Measurements from ENCODE around the gene U2AF2. TPM values are rescaled to one million over a fixed set of nuclear protein-coding genes. Genes with fewer than 3 reads are reported as not detected.
A peak's percentile ranks its signal among the peaks of the same experiment; 100 is the strongest.

The U2AF2 gene
- total RNA-seq (2014; rRNA removed; shearing (Covaris generic)) = 193 and 211 TPM in 2 replicates
- total RNA-seq (2022) = 233 and 264 TPM in 2 replicates
- percentile 84 among the genes with signal in this experiment for Bru-seq, nascent RNA
- percentile 93 among the genes with signal in this experiment for BruChase-seq, experiment 1, labeled RNA remaining after a 6-hour chase
- BruChase-seq, experiment 2, labeled RNA remaining after a 2-hour chase = percentile 90 among the genes with signal in this experiment
- long read RNA-seq, partial matches to known transcripts = 0 of 11 reads
- long read RNA-seq, other reads (novel, unspliced or antisense) = 11 of 11 reads

GRCh38 chr19:55654868-55655647 lies at the start of gene U2AF2:
Gene U2AF2 (plus strand): TSS chr19:55655035. CDS start chr19:55655105, 70 bp downstream.
- BruUV-seq (replicated peaks) = no TSS peak

DNA sequence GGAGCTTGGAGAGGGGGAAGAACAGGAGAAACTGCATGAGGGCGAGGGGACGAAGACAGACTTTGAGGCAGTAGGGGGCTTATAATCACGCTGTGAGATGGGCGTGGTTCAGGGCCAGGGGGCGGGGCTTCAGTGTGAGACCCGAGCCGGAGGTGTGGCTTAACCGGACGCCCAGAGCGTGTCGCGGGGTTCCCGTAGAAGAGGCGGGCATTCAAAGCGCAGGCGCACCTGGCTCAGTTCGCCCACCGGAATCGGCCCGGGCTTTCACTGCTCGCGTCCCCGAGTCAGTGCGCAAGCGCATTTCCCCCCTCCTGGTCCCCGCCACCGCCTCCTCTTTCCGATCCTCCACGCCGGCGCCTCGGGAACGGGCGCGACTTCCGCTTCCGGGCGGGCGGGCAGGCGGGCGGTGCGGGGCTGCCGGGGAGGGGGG lies 49.6 kb upstream of the U2AF2 start:
- CTCF ChIA-PET (ENCODE audit: unreplicated experiment) = no interaction called here

More at GRCh38 chr19:55654868-55655647, at the start of gene U2AF2:
- Histone ChIP-seq H2AFZ (ENCODE audit: low read length) (peak within 1 kb of the TSS; percentile 20; the same call in 1 of the 2 replicates), H3K4me3 (ENCODE audit: low read depth, low read length, poor library complexity, severe bottlenecking) (peak within 1 kb of the TSS; percentile 87), H3K9me3 (ENCODE audit: low read length) (no peaks in the 10 kb centered on the region), H3K9me2 (ENCODE audit: insufficient read depth, low read length) (no peaks in the 10 kb centered on the region), H4K20me1 (ENCODE audit: insufficient read depth, low read length) (peaks cover 38% of the 10 kb centered on the region), H3K27ac (ENCODE audit: low read depth, low read length, poor library complexity, severe bottlenecking) (peak within 1 kb of the TSS; percentile 90), H3K4me2 (ENCODE audit: low read length) (peak within 1 kb of the TSS; percentile 96), H3K36me3 (ENCODE audit: insufficient read depth, low read length) (peaks cover 70% of the 10 kb centered on the region), H3K79me2 (ENCODE audit: insufficient read depth, low read depth, low read length) (peaks cover 50% of the 10 kb centered on the region), H3K4me1 (ENCODE audit: insufficient read depth, low read length, poor library complexity, severe bottlenecking) (peaks cover 30% of the 10 kb centered on the region)
- no peak for TF ChIP-seq EZH2phosphoT487 (IDR thresholded peaks at IDR 0.05; ENCODE audit: borderline replicate concordance, low read depth, low read length)
- TF ChIP-seq, protein P1, sequence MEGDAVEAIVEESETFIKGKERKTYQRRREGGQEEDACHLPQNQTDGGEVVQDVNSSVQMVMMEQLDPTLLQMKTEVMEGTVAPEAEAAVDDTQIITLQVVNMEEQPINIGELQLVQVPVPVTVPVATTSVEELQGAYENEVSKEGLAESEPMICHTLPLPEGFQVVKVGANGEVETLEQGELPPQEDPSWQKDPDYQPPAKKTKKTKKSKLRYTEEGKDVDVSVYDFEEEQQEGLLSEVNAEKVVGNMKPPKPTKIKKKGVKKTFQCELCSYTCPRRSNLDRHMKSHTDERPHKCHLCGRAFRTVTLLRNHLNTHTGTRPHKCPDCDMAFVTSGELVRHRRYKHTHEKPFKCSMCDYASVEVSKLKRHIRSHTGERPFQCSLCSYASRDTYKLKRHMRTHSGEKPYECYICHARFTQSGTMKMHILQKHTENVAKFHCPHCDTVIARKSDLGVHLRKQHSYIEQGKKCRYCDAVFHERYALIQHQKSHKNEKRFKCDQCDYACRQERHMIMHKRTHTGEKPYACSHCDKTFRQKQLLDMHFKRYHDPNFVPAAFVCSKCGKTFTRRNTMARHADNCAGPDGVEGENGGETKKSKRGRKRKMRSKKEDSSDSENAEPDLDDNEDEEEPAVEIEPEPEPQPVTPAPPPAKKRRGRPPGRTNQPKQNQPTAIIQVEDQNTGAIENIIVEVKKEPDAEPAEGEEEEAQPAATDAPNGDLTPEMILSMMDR (conservative IDR thresholded peaks at IDR 0.05; ENCODE audit: low read length) = no peak
- POLR2A ChIA-PET = interaction anchor here (0.6 to 1.1 kb wide), 5 partner anchors 9 to 175 kb away, joined by 3 to 4 read pairs (median 3); partner anchors contain the start of genes ZNF581 and ZNF784
- DNase-seq (ENCODE audit: low spot score) = peak; percentile 94
- CTCF ChIA-PET (ENCODE audit: unreplicated experiment) = interaction anchor here (0.6 to 1.6 kb wide), 3 partner anchors 22 to 187 kb away, joined by 3 to 5 read pairs (median 3); no protein-coding TSS in a partner anchor
- intact Hi-C loops (cut with micrococcal nuclease; ENCODE audit: unreplicated experiment) = loop anchor here (2.0 kb wide), 1 partner anchor 24 kb away; no protein-coding TSS in a partner anchor

More for the DNA sequence above, 49.6 kb upstream of the U2AF2 start:
- no peaks in the 10 kb centered on the region for H3K9me2 ChIP-seq (ENCODE audit: insufficient read depth, low read length)
- peak overlapping the region; percentile 95 for H3K4me3 ChIP-seq (ENCODE audit: low read depth, low read length, poor library complexity, severe bottlenecking)
- BruUV-seq (replicated peaks) = no TSS peak
- no peak for TF ChIP-seq EZH2phosphoT487 (IDR thresholded peaks at IDR 0.05; ENCODE audit: borderline replicate concordance, low read depth, low read length)
- TF ChIP-seq, protein P1 (conservative IDR thresholded peaks at IDR 0.05; ENCODE audit: low read length) = no peak
- peak overlapping the region; percentile 99 for H3K4me2 ChIP-seq (ENCODE audit: low read length)
- H3K4me1 ChIP-seq (ENCODE audit: insufficient read depth, low read length, poor library complexity, severe bottlenecking) = peaks cover 37% of the 10 kb centered on the region
- peak overlapping the region; percentile 54; the same call in 1 of the 2 replicates for H2AFZ ChIP-seq (ENCODE audit: low read length)
- DNase-seq (ENCODE audit: low spot score) = peak; percentile 98
- POLR2A ChIA-PET = no interaction called here
- H3K9me3 ChIP-seq (ENCODE audit: low read length) = no peaks in the 10 kb centered on the region
- H4K20me1 ChIP-seq (ENCODE audit: insufficient read depth, low read length) = no peaks in the 10 kb centered on the region
- intact Hi-C loops (cut with micrococcal nuclease; ENCODE audit: unreplicated experiment) = no loop called here
- H3K79me2 ChIP-seq (ENCODE audit: insufficient read depth, low read depth, low read length) = peaks cover 20% of the 10 kb centered on the region
- peaks cover 27% of the 10 kb centered on the region for H3K36me3 ChIP-seq (ENCODE audit: insufficient read depth, low read length)
- peak overlapping the region; percentile 97 for H3K27ac ChIP-seq (ENCODE audit: low read depth, low read length, poor library complexity, severe bottlenecking)

Measured in OCI-LY7 (cell line).